IMR-90 (cell line): ENCODE measurements around the gene SASH3. TPM values are rescaled to one million over a fixed set of nuclear protein-coding genes. Genes with fewer than 3 reads are reported as not detected.
A peak's percentile ranks its signal among the peaks of the same experiment; 100 is the strongest.

Source experiments
- ATAC-seq: fragments of 200-7000 bp; cut with Tn5 transposase; 2 replicates; pipeline ENCODE4 v1.9.1; 2020; ENCODE audit warnings: low read depth, mild to moderate bottlenecking, moderate library complexity
- BruUV-seq: library from RNA; stranded (reverse); fragments of 400-500 nt; replicated peaks from 2 replicates; lab custom pipeline; 2021; lab: Mats Ljungman, UMichigan
- CTCF ChIA-PET: fragments of 300-600 bp; formaldehyde crosslinking; extraction: SDS; loops from one replicate; lab custom pipeline; 2021; ENCODE audit warnings: antibody characterized with exemption; lab: Yijun Ruan, JAX
- POLR2A ChIA-PET: fragments of 300-600 bp; sonication (Branson Sonifier 250); formaldehyde crosslinking; loops from one replicate; lab custom pipeline; 2022; ENCODE audit warnings: antibody characterized with exemption; ENCODE audit not compliant: unreplicated experiment; lab: Charles Lee
- DNase-seq: peaks from one replicate; pipeline ENCODE4 v3.0.0; 2013
- H2AFZ ChIP-seq: replicated peaks from 2 replicates; pipeline ENCODE3; 2013; ENCODE audit warnings: low read length, mild to moderate bottlenecking; ENCODE audit not compliant: poor library complexity
- H2AK5ac ChIP-seq: 2 replicates; pipeline ENCODE4 v1.6.1; 2013; ENCODE audit warnings: low read depth, low read length, inconsistent platforms
- H2AK9ac ChIP-seq: replicated peaks from 2 replicates; pipeline ENCODE3; 2013; ENCODE audit warnings: mild to moderate bottlenecking, low read depth, low read length, moderate library complexity; ENCODE audit not compliant: poor library complexity
- H2BK120ac ChIP-seq: 2 replicates; pipeline ENCODE4 v1.6.1; 2013; ENCODE audit warnings: low read depth, low read length, inconsistent platforms
- H2BK15ac ChIP-seq: 3 replicates; pipeline ENCODE4 v1.6.1; 2013; ENCODE audit warnings: low read depth, low read length, inconsistent platforms
- H2BK20ac ChIP-seq: 2 replicates; pipeline ENCODE4 v1.6.1; 2013; ENCODE audit warnings: low read depth, mild to moderate bottlenecking, inconsistent platforms, low read length, moderate library complexity
- H2BK5ac ChIP-seq: 2 replicates; pipeline ENCODE4 v1.6.1; 2013; ENCODE audit warnings: mild to moderate bottlenecking, low read depth, low read length, inconsistent platforms; ENCODE audit not compliant: poor library complexity, severe bottlenecking
- H3K14ac ChIP-seq: replicated peaks from 2 replicates; pipeline ENCODE4 v1.6.1; 2013; ENCODE audit warnings: low read depth, low read length, inconsistent platforms
- H3K18ac ChIP-seq: 2 replicates; pipeline ENCODE4 v1.6.1; 2013; ENCODE audit warnings: low read depth, low read length, control low read depth
- H3K23ac ChIP-seq: 2 replicates; pipeline ENCODE4 v1.6.1; 2013; ENCODE audit warnings: low read depth, low read length, inconsistent platforms
- H3K27ac ChIP-seq: 2 replicates; pipeline ENCODE4 v1.5.1; 2013; ENCODE audit warnings: mild to moderate bottlenecking, control low read depth, low read length; ENCODE audit not compliant: insufficient read depth
- H3K27me3 ChIP-seq: 2 replicates; pipeline ENCODE4 v1.6.1; 2013; ENCODE audit warnings: low read length; ENCODE audit not compliant: control insufficient read depth, insufficient read depth
- H3K36me3 ChIP-seq: 2 replicates; pipeline ENCODE4 v1.6.1; 2013; ENCODE audit warnings: low read length, mixed read lengths; ENCODE audit not compliant: control insufficient read depth, insufficient read depth
- H3K4ac ChIP-seq: 2 replicates; pipeline ENCODE4 v1.6.1; 2013; ENCODE audit warnings: low read depth, low read length, inconsistent platforms
- H3K4me1 ChIP-seq: 2 replicates; pipeline ENCODE4 v1.6.1; 2013; ENCODE audit warnings: low read length, mixed read lengths; ENCODE audit not compliant: control insufficient read depth, insufficient read depth
- H3K4me2 ChIP-seq: 2 replicates; pipeline ENCODE4 v1.6.1; 2013; ENCODE audit warnings: low read depth, mild to moderate bottlenecking, control low read depth, low read length, moderate library complexity
- H3K4me3 ChIP-seq: 2 replicates; pipeline ENCODE4 v1.5.1; 2013; ENCODE audit warnings: low read depth, mild to moderate bottlenecking, control low read depth, low read length, moderate library complexity; ENCODE audit not compliant: insufficient read depth
- H3K56ac ChIP-seq: 2 replicates; pipeline ENCODE4 v1.6.1; 2013; ENCODE audit warnings: low read length, inconsistent platforms; ENCODE audit not compliant: insufficient read depth; ENCODE audit errors: extremely low read depth
- H3K79me1 ChIP-seq, 2 experiments: 2 replicates each; pipeline ENCODE4 v1.6.1; 2013; ENCODE audit warnings: low read length in 2 of 2, inconsistent platforms in 1 of 2, low read depth in 1 of 2
- H3K9ac ChIP-seq: 2 replicates; pipeline ENCODE4 v1.6.1; 2013; ENCODE audit warnings: low read depth, low read length, control low read depth
- H3K9me1 ChIP-seq: 2 replicates; pipeline ENCODE4 v1.6.1; 2013; ENCODE audit warnings: low read length, inconsistent platforms; ENCODE audit not compliant: insufficient read depth
- H3K9me3 ChIP-seq: 2 replicates; pipeline ENCODE4 v1.6.1; 2013; ENCODE audit warnings: low read length; ENCODE audit not compliant: control insufficient read depth, insufficient read depth
- H4K20me1 ChIP-seq: 2 replicates; pipeline ENCODE4 v1.6.1; 2013; ENCODE audit warnings: low read length, inconsistent platforms; ENCODE audit not compliant: insufficient read depth
- H4K5ac ChIP-seq: 2 replicates; pipeline ENCODE4 v1.6.1; 2013; ENCODE audit warnings: mild to moderate bottlenecking, low read depth, low read length, control low read depth
- H4K8ac ChIP-seq, 2 experiments: 2 replicates each; pipeline ENCODE4 v1.6.1; 2013; ENCODE audit warnings: low read depth in 2 of 2, low read length in 2 of 2, control low read depth in 1 of 2, inconsistent platforms in 1 of 2
- H4K91ac ChIP-seq: 2 replicates; pipeline ENCODE4 v1.6.1; 2013; ENCODE audit warnings: low read depth, low read length, inconsistent platforms; ENCODE audit not compliant: insufficient read depth
- BHLHE40 ChIP-seq: fragments of 150-350 bp; IDR thresholded peaks from 2 replicates; pipeline ENCODE4 v1.6.1; 2016; ENCODE audit warnings: mild to moderate bottlenecking, low read depth, low read length
- CEBPB ChIP-seq: IDR thresholded peaks from 2 replicates; pipeline ENCODE4 v1.6.1; 2012; ENCODE audit warnings: low read depth, low read length, improper control_type of control experiment
- CHD1 ChIP-seq: IDR thresholded peaks from 2 replicates; pipeline ENCODE4 v1.6.1; 2012; ENCODE audit warnings: low read depth, low read length, improper control_type of control experiment
- CTCF ChIP-seq: conservative IDR thresholded peaks from 2 replicates; pipeline ENCODE4 v1.5.1; 2012; ENCODE audit warnings: mild to moderate bottlenecking, low read depth, low read length, improper control_type of control experiment
- FOS ChIP-seq: fragments of 150-350 bp; IDR thresholded peaks from 2 replicates; pipeline ENCODE4 v1.6.1; 2016; ENCODE audit warnings: low read depth, low read length
- MAZ ChIP-seq: IDR thresholded peaks from 2 replicates; pipeline ENCODE4 v1.6.1; 2012; ENCODE audit warnings: low read depth, mild to moderate bottlenecking, low read length, improper control_type of control experiment, moderate library complexity, borderline replicate concordance
- MXI1 ChIP-seq: IDR thresholded peaks from 2 replicates; pipeline ENCODE4 v1.6.1; 2012; ENCODE audit warnings: low read depth, mild to moderate bottlenecking, low read length, moderate library complexity, borderline replicate concordance
- RCOR1 ChIP-seq: IDR thresholded peaks from 2 replicates; pipeline ENCODE4 v1.6.1; 2012; ENCODE audit warnings: mild to moderate bottlenecking, low read length, improper control_type of control experiment; ENCODE audit not compliant: insufficient replicate concordance
- RFX5 ChIP-seq: IDR thresholded peaks from 2 replicates; pipeline ENCODE4 v1.8.0; 2012; ENCODE audit warnings: low read depth, mild to moderate bottlenecking, low read length, moderate library complexity
- SMC3 ChIP-seq: fragments of 150-350 bp; IDR thresholded peaks from 2 replicates; pipeline ENCODE4 v1.6.1; 2016; ENCODE audit warnings: low read depth, mild to moderate bottlenecking, antibody characterized with exemption, low read length, moderate library complexity
- USF2 ChIP-seq: fragments of 150-350 bp; IDR thresholded peaks from 2 replicates; pipeline ENCODE4 v1.6.1; 2017; ENCODE audit warnings: mild to moderate bottlenecking, antibody characterized with exemption, low read length, low read depth
- WGBS, 2 experiments: methylation state at CpG; one replicate each; pipeline versions ENCODE4 v1.1.5 to v1.1.7; 2013; ENCODE audit warnings: missing lambda C conversion rate in 2 of 2; ENCODE audit not compliant: insufficient read length in 1 of 2; ENCODE audit errors: extremely low coverage in 2 of 2; 5-methylcytosine and 5-hydroxymethylcytosine counted together
- dilution Hi-C: fragments of 300-500 bp; cut with HindIII; formaldehyde crosslinking; loops from one replicate; pipeline ENCODE4 v1.14.3; 2018; ENCODE audit warnings: low sequenced_read_pairs; ENCODE audit not compliant: unreplicated experiment
- in situ Hi-C: fragments of 300-500 bp; cut with MboI; formaldehyde crosslinking; loops from 3 replicates; pipeline ENCODE4 v1.14.3; 2019; ENCODE audit warnings: low sequenced_read_pairs, inconsistent platforms, mixed read lengths
- intact Hi-C: fragments of 100-400 bp; cut with micrococcal nuclease; formaldehyde crosslinking; loops from 2 replicates; pipeline ENCODE4 v1.10.0; 2022
- polyA plus RNA-seq, 3 experiments: library from polyadenylated mRNA; depleted of rRNA; stranded (reverse); fragments of >200 nt; gene quantifications; 2 replicates each; pipeline ENCODE4 v1.2.3, GENCODE V29; 2012; ENCODE audit warnings: low replicate concordance in 1 of 3
- total RNA-seq: library from RNA; depleted of rRNA; stranded (reverse); fragments of >200 nt; gene quantifications from 2 replicates; pipeline ENCODE4 v1.2.3, GENCODE V29; 2012

The SASH3 gene
- total and polyA plus RNA-seq, 2 of the 4 experiments (the other 2 are of a cell fraction): not detected

GRCh38 chrX:129777218-129778030 is 2.3 kb upstream of the SASH3 start:
- TF ChIP-seq MAZ (no peak), CTCF (no peak), RFX5 (no peak), MXI1 (no peak), SMC3 (no peak), FOS (no peak), USF2 (no peak), RCOR1 (no peak), CEBPB (no peak), BHLHE40 (no peak), CHD1 (no peak)
- Histone ChIP-seq H3K56ac (no peak overlapping the region), H3K4me1 (no peaks in the 10 kb centered on the region), H3K36me3 (no peaks in the 10 kb centered on the region), H3K18ac (no peak overlapping the region), H3K9ac (no peak overlapping the region), H3K4me3 (no peak overlapping the region), H4K8ac (no peak overlapping the region), H4K20me1 (no peaks in the 10 kb centered on the region), H2AFZ (no peak overlapping the region), H3K79me1 (no peaks in the 10 kb centered on the region), H2BK5ac (no peak overlapping the region), H3K4me2 (no peak overlapping the region), H3K4ac (no peak overlapping the region), H2AK9ac (peak overlapping the region; percentile 72), H3K9me3 (peaks cover 3% of the 10 kb centered on the region; the same call in 1 of the 2 replicates), H4K91ac (no peak overlapping the region), H2AK5ac (no peak overlapping the region), H2BK120ac (no peak overlapping the region), H3K14ac (no peak overlapping the region), H3K27ac (no peak overlapping the region), H2BK20ac (no peak overlapping the region), H2BK15ac (no peak overlapping the region), H3K27me3 (peaks cover 15% of the 10 kb centered on the region), H3K23ac (no peak overlapping the region), H4K5ac (no peak overlapping the region), H3K9me1 (no peaks in the 10 kb centered on the region)
- DNase-seq: no peak
- no TSS peak for BruUV-seq
- in situ Hi-C loops (no loop called here), intact Hi-C loops (no loop called here), dilution Hi-C loops (no loop called here)
- ATAC-seq: no peak
- WGBS, 2 experiments: 71% methylated on average over 16 of the region's 30 CpGs; no CpG with 5 or more reads in 1 of the 2 experiments
- CTCF ChIA-PET: no interaction called here
- POLR2A ChIA-PET: no interaction called here
